HL-60 (cell line): ENCODE results near the gene ORC4.

Experiments used
- DNase-seq, 2 experiments: peaks; one replicate each; pipeline ENCODE4 v3.0.0-alpha.2; 2010 to 2020; ENCODE audit warnings: low read depth in 1 of 2, low spot score in 1 of 2
- H3K27ac ChIP-seq: fragments of 250-450 bp; sonication (Bioruptor Pico); replicated peaks from 2 replicates; pipeline ENCODE4 v1.5.1; 2020; ENCODE audit warnings: mild to moderate bottlenecking, moderate library complexity
- H3K27me3 ChIP-seq: fragments of 250-450 bp; sonication (Bioruptor Pico); 2 replicates; pipeline ENCODE4 v1.5.1; 2021; ENCODE audit warnings: mild to moderate bottlenecking, moderate library complexity; ENCODE audit not compliant: insufficient read depth, poor library complexity, severe bottlenecking
- H3K4me3 ChIP-seq: replicated peaks from 2 replicates; pipeline ENCODE4 v1.5.1; 2011; ENCODE audit warnings: mild to moderate bottlenecking, control low read depth, low read length; ENCODE audit not compliant: insufficient read depth
- GABPA ChIP-seq: IDR thresholded peaks from 2 replicates; pipeline ENCODE4 v1.6.1; 2012; ENCODE audit warnings: low read depth
- POLR2AphosphoS5 ChIP-seq: IDR thresholded peaks from 2 replicates; pipeline ENCODE4 v1.6.1; 2012; ENCODE audit warnings: low read depth
- REST ChIP-seq: IDR thresholded peaks from 2 replicates; pipeline ENCODE4 v1.6.1; 2012; ENCODE audit warnings: low read depth; ENCODE audit not compliant: insufficient replicate concordance
- SPI1 ChIP-seq: IDR thresholded peaks from 2 replicates; pipeline ENCODE4 v1.6.1; 2012; ENCODE audit warnings: low read depth, mild to moderate bottlenecking, borderline replicate concordance
- long read RNA-seq: library from polyadenylated mRNA; unstranded; transcript quantifications from one replicate; pipeline ENCODE4 v2.0.0, GENCODE V29; 2020
- TF ChIP-seq, protein P1 (sequence below): IDR thresholded peaks from one replicate; pipeline ENCODE4 v1.5.1; 2011; ENCODE audit warnings: low read length, control low read depth, inconsistent platforms; ENCODE audit not compliant: insufficient read depth

Gene ORC4
- long read RNA-seq, full-length matches to known transcripts: 124 of 158 reads
- long read RNA-seq, partial matches to known transcripts: 1 of 158 reads
- long read RNA-seq, other reads (novel, unspliced or antisense): 33 of 158 reads

DNA sequence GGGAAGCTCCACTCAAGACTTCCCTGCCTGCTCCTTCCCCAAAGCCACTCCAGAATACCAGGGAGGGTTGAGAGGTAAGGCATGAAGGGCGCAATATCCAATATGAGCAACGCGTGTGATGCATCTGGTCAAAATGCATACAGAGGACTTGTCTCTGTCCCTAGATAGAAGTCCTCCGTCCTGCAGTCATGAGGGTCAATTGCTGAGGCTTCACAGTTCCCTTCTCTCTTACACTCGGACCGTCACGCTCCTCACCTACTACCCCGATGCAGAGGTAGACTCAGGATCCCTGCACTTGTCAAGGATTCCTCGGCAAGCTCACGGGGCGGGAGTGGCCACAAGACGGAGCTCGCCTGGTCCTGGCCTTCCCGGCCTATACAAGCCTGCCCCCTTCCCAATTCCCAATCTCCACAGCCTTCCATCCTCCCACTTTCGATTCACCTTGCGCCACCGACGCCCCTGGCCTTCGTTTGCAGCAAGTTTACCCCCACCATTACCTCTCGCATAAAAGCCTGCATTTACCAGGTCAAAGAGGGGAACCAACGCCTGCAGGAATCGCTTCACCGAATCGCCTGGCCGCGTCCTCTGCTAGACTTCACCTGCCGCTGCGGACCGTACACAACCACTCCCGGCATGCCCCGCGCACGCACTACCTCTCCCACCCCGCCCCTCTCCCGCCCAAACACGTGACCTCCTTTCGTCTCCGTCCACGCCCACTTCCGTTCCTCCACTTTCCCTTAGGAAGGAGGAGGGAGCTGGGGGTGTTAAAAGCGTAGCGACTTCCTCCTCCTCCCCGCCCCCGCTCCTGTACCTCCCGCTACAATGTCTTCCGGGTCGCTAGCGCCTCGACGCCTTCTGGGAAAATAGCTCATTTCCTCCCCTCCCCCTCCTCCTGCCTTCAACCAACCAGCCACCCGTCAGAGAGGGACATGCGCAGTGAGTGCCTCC lies at the start of gene ORC4:
Gene ORC4 (minus strand): TSS at position 627 of the 948 bp plus-strand sequence. CDS start 44,779 bp downstream, outside the sequence.
- peak within 1 kb of the TSS; percentile 99 for H3K4me3 ChIP-seq
- H3K27me3 ChIP-seq: no peaks in the 10 kb centered on the region
- TF ChIP-seq, protein P1, sequence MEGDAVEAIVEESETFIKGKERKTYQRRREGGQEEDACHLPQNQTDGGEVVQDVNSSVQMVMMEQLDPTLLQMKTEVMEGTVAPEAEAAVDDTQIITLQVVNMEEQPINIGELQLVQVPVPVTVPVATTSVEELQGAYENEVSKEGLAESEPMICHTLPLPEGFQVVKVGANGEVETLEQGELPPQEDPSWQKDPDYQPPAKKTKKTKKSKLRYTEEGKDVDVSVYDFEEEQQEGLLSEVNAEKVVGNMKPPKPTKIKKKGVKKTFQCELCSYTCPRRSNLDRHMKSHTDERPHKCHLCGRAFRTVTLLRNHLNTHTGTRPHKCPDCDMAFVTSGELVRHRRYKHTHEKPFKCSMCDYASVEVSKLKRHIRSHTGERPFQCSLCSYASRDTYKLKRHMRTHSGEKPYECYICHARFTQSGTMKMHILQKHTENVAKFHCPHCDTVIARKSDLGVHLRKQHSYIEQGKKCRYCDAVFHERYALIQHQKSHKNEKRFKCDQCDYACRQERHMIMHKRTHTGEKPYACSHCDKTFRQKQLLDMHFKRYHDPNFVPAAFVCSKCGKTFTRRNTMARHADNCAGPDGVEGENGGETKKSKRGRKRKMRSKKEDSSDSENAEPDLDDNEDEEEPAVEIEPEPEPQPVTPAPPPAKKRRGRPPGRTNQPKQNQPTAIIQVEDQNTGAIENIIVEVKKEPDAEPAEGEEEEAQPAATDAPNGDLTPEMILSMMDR: no peak
- TF ChIP-seq POLR2AphosphoS5 (peak; percentile 72), REST (no peak), SPI1 (peak; percentile 90; the same call in 1 of the 2 replicates), GABPA (peak; percentile 83)
- peak; percentile 95 to 98 for DNase-seq
- H3K27ac ChIP-seq: peak within 1 kb of the TSS; percentile 87

- Histone ChIP-seq H3K4me3 (no peak overlapping the region), H3K27ac (no peak overlapping the region), H3K27me3 (no peaks in the 10 kb centered on the region)
- TF ChIP-seq POLR2AphosphoS5: no peak
- no peak for DNase-seq
Observed at GRCh38 chr2:148067801-148068200, 47.3 kb upstream of the ORC4 start.

GRCh38 chr2:148065936-148066335 lies 45.4 kb upstream of the ORC4 start:
- H3K4me3 ChIP-seq: no peak overlapping the region
- no peak for DNase-seq

GRCh38 chr2:148063633-148064032 lies 43.1 kb upstream of the ORC4 start:
- Histone ChIP-seq H3K27ac (no peak overlapping the region), H3K4me3 (no peak overlapping the region), H3K27me3 (no peaks in the 10 kb centered on the region)
- DNase-seq: no peak
- TF ChIP-seq, protein P1: no peak
- TF ChIP-seq POLR2AphosphoS5 (no peak), SPI1 (no peak), GABPA (no peak), REST (no peak)

More at GRCh38 chr2:148065936-148066335, 45.4 kb upstream of the ORC4 start:
- H3K27ac ChIP-seq: no peak overlapping the region
- no peak for TF ChIP-seq SPI1
- H3K27me3 ChIP-seq: no peaks in the 10 kb centered on the region
